DOHH2 (cell line): ENCODE measurements around the gene ARL4D.

Experiments
- CTCF ChIP-seq: fragments of 200-600 bp; sonication (generic); IDR thresholded peaks from one replicate; pipeline ENCODE4 v1.5.1; 2014; ENCODE audit warnings: antibody characterized with exemption, mild to moderate bottlenecking, low read depth, low read length; ENCODE audit not compliant: poor library complexity, severe bottlenecking
- EZH2phosphoT487 ChIP-seq: fragments of 200-600 bp; sonication (generic); IDR thresholded peaks from 2 replicates; pipeline ENCODE4 v1.6.1; 2017; ENCODE audit warnings: borderline replicate concordance, mild to moderate bottlenecking, antibody characterized with exemption, low read length, moderate library complexity, mixed read lengths

- TF ChIP-seq CTCF = no peak
- no peak for TF ChIP-seq EZH2phosphoT487
These were observed 10.3 kb upstream of the ARL4D start for GRCh38 chr17:43388359-43389045.
